Ishikawa (cell line): ENCODE measurements around the gene C9orf57.

Experiments used
- CEBPB ChIP-seq: IDR thresholded peaks from 2 replicates; pipeline ENCODE4 v1.6.1; 2012
- CREB1 ChIP-seq: IDR thresholded peaks from 2 replicates; pipeline ENCODE4 v1.6.1; 2012; ENCODE audit warnings: low read depth
- EGR1 ChIP-seq: IDR thresholded peaks from 2 replicates; pipeline ENCODE4 v1.6.1; 2012
- EP300 ChIP-seq: IDR thresholded peaks from 2 replicates; pipeline ENCODE4 v1.6.1; 2012; ENCODE audit warnings: borderline replicate concordance
- FOXM1 ChIP-seq: IDR thresholded peaks from 2 replicates; pipeline ENCODE4 v1.6.1; 2012; ENCODE audit warnings: low read depth, borderline replicate concordance
- MAX ChIP-seq: IDR thresholded peaks from 2 replicates; pipeline ENCODE4 v1.6.1; 2012
- NFIC ChIP-seq: IDR thresholded peaks from 2 replicates; pipeline ENCODE4 v1.6.1; 2012
- RAD21 ChIP-seq: IDR thresholded peaks from 2 replicates; pipeline ENCODE4 v1.6.1; 2012; ENCODE audit warnings: low read depth
- REST ChIP-seq: IDR thresholded peaks from 2 replicates; pipeline ENCODE4 v1.6.1; 2012; ENCODE audit warnings: low read depth, mild to moderate bottlenecking
- TAF1 ChIP-seq: IDR thresholded peaks from 2 replicates; pipeline ENCODE4 v1.6.1; 2012; ENCODE audit warnings: low read depth, mild to moderate bottlenecking
- TEAD4 ChIP-seq: IDR thresholded peaks from 2 replicates; pipeline ENCODE4 v1.6.1; 2012
- USF1 ChIP-seq: IDR thresholded peaks from 2 replicates; pipeline ENCODE4 v1.6.1; 2012
- YY1 ChIP-seq: IDR thresholded peaks from 2 replicates; pipeline ENCODE4 v1.6.1; 2012; ENCODE audit warnings: low read depth

- TF ChIP-seq TAF1 (no peak), MAX (no peak), CEBPB (no peak), USF1 (no peak), YY1 (no peak), RAD21 (no peak), EP300 (no peak), FOXM1 (no peak), REST (no peak), CREB1 (no peak), TEAD4 (no peak), NFIC (no peak), EGR1 (no peak)
Measured at GRCh38 chr9:72060513-72060912, at the start of gene C9orf57.
